Amygdala (tissue), 56 donors: Measurements from ENCODE around the gene CRB3.

Source experiments
- DNase-seq, 56 donors: peaks; one replicate each; lab custom pipeline; 2025; lab: John Stamatoyannopoulos, UW

Gene CRB3

GRCh38 chr19:6514926-6515544, 51.0 kb downstream of the CRB3 start:
- DNase-seq: no peak

- DNase-seq: peak; percentile 15 to 98 (median 91)
Measured at GRCh38 chr19:6516018-6516658, 52.1 kb downstream of the CRB3 start.
